ENCODE measurements around the gene KBTBD6. TPM values are rescaled to one million over a fixed set of nuclear protein-coding genes. Genes with fewer than 3 reads are reported as not detected.

Gene KBTBD6
- total and polyA plus RNA-seq, 10 of the 15 experiments (the other 5 are each of a cell fraction or from before 2014, with no cell fraction given), result 1.9 to 5.3 (median 3.8) TPM

GRCh38 chr13:41162151-41162550 is 29.5 kb upstream of the KBTBD6 start (continued):
- no peak for TF ChIP-seq STAT3 (IDR thresholded peaks at IDR 0.05; ENCODE audit: low read depth, low read length)
- no peak for TF ChIP-seq JUNB (IDR thresholded peaks at IDR 0.05)
- no peak for TF ChIP-seq LARP7 (IDR thresholded peaks at IDR 0.05)
- no peak for TF ChIP-seq JUND (IDR thresholded peaks at IDR 0.05; ENCODE audit: low read depth, low read length)
- TF ChIP-seq POLR2AphosphoS2 (IDR thresholded peaks at IDR 0.05; ENCODE audit: low read depth, low read length), result no peak
- TF ChIP-seq MLLT1 (IDR thresholded peaks at IDR 0.05), result no peak
- no peak for TF ChIP-seq ZNF384 (IDR thresholded peaks at IDR 0.05; ENCODE audit: borderline replicate concordance, low read depth, low read length)
- no peak for TF ChIP-seq FOXM1 (IDR thresholded peaks at IDR 0.05; ENCODE audit: low read depth, low read length)
- no peak for TF ChIP-seq MEF2B (IDR thresholded peaks at IDR 0.05; ENCODE audit: partially characterized antibody, poor library complexity, severe bottlenecking)
- no peak for TF ChIP-seq SUPT20H (IDR thresholded peaks at IDR 0.05; ENCODE audit: borderline replicate concordance, control insufficient read depth, low read depth, low read length)

- intact Hi-C loops (cut with micrococcal nuclease; ENCODE audit: unreplicated experiment) (no loop called here), in situ Hi-C loops (cut with MboI) (no loop called here)
- no peak for FAIRE-seq
- Histone ChIP-seq H3K9me3 (replicated peaks; ENCODE audit: control insufficient read depth, insufficient read depth, low read length) (no peaks in the 10 kb centered on the region), H3K9ac (ENCODE audit: control insufficient read depth, insufficient read depth, low read length) (no peak overlapping the region), H3K79me2 (ENCODE audit: control insufficient read depth, insufficient read depth, low read length) (no peaks in the 10 kb centered on the region), H2AFZ (ENCODE audit: control insufficient read depth, low read depth, low read length) (no peak overlapping the region), H3K36me3 (ENCODE audit: control insufficient read depth in 2 of 2, insufficient read depth in 2 of 2, low read length in 1 of 2) (no peaks in the 10 kb centered on the region), H3K27me3 (replicated peaks in 1 of 2; ENCODE audit: control insufficient read depth in 2 of 2, insufficient read depth in 2 of 2, low read length in 1 of 2) (no peaks in the 10 kb centered on the region), H3K4me1 (ENCODE audit: control insufficient read depth, insufficient read depth, low read length) (no peaks in the 10 kb centered on the region), H3K4me2 (ENCODE audit: control insufficient read depth, insufficient read depth) (no peak overlapping the region), H3K27ac (ENCODE audit: control insufficient read depth, insufficient read depth) (no peak overlapping the region), H4K20me1 (ENCODE audit: control insufficient read depth, insufficient read depth) (no peaks in the 10 kb centered on the region), H3K4me3 (no peak overlapping the region)
- ChIA-PET CTCF (no interaction called here), RAD21 (ENCODE audit: unreplicated experiment) (no interaction called here), POLR2A (no interaction called here), SMC1A (ENCODE audit: uncharacterized antibody, unreplicated experiment) (no interaction called here)
- no peak; the same call in 2 of the 3 replicates for ATAC-seq
- DNase-seq (ENCODE audit: low read depth, low spot score), result no peak
- no TSS peak for BruUV-seq (replicated peaks)
- TF ChIP-seq CEBPZ (IDR thresholded peaks at IDR 0.05; ENCODE audit: low read depth, low read length) (no peak), CUX1 (IDR thresholded peaks at IDR 0.05; ENCODE audit: insufficient replicate concordance, low read depth, low read length) (no peak), PAX8 (IDR thresholded peaks at IDR 0.05) (no peak)
Measured at GRCh38 chr13:41159174-41159573, 26.6 kb upstream of the KBTBD6 start.

Data from GM12878 (cell line).